ENCODE results near the gene ACAD8.

- TF ChIP-seq POLR2A (IDR thresholded peaks at IDR 0.05; ENCODE audit: low read depth, low read length), result no peak
- TF ChIP-seq POLR2AphosphoS5 (IDR thresholded peaks at IDR 0.05; ENCODE audit: low read depth, low read length), result no peak
Observed at GRCh38 chr11:134271978-134272377, 18.6 kb downstream of the ACAD8 start.
